Right lobe of liver (tissue), 6 donors: ENCODE measurements around the gene GRAMD2B. TPM values are rescaled to one million over a fixed set of nuclear protein-coding genes. Genes with fewer than 3 reads are reported as not detected.
"Not testable (repeated sequence)": the region's sequence is repeated elsewhere in the genome, so short reads cannot be mapped to it uniquely, and the experiment has no call there.

Source experiments
- ATAC-seq, 4 donors: fragments of 200-7000 bp; cut with Tn5 transposase; one replicate each; pipeline ENCODE4 v1.9.1; 2020; ENCODE audit warnings: mild to moderate bottlenecking in 4 of 4, moderate library complexity in 4 of 4
- DNase-seq, 3 donors: peaks; one replicate each; pipeline ENCODE4 v3.0.0-alpha.2; 2020
- H3K27ac ChIP-seq, 3 donors: fragments of 200-600 bp; one replicate each; pipeline ENCODE4 v1.8.0; 2022
- H3K27me3 ChIP-seq, 2 donors: fragments of 200-600 bp; one replicate each; pipeline ENCODE4 v1.8.0; 2022
- H3K36me3 ChIP-seq, 4 donors: fragments of 200-600 bp; sonication (generic) in 1 of 4; one replicate each; pipeline versions ENCODE4 v1.5.1 to v1.8.0; 2017 to 2022; ENCODE audit warnings: control low read depth in 1 of 4
- H3K4me1 ChIP-seq, 4 donors: fragments of 200-600 bp; sonication (generic) in 1 of 4; one replicate each; pipeline versions ENCODE4 v1.5.1 to v1.8.0; 2017 to 2022; ENCODE audit warnings: control low read depth in 1 of 4
- H3K4me3 ChIP-seq, 3 donors: fragments of 200-600 bp; one replicate each; pipeline ENCODE4 v1.8.0; 2022
- H3K9me3 ChIP-seq, 4 donors: fragments of 200-600 bp; sonication (generic) in 1 of 4; one replicate each; pipeline versions ENCODE4 v1.5.1 to v1.8.0; 2017 to 2022; ENCODE audit warnings: control low read depth in 1 of 4
- POLR2A ChIP-seq: fragments of 450-650 bp; IDR thresholded peaks from one replicate; pipeline ENCODE4 v1.6.1; 2017; ENCODE audit warnings: antibody characterized with exemption, mild to moderate bottlenecking
- WGBS: methylation state at CpG from one replicate; pipeline ENCODE4 v1.1.6; 2018; ENCODE audit warnings: low coverage, low lambda C conversion rate; ENCODE audit not compliant: insufficient coverage; ENCODE audit errors: missing lambda C conversion rate; 5-methylcytosine and 5-hydroxymethylcytosine counted together
- intact Hi-C, 2 donors: fragments of 100-400 bp; cut with DNase I; formaldehyde crosslinking; loops; one replicate each; pipeline versions ENCODE4 v1.11.2 to v1.14.1; 2022
- total RNA-seq, 6 experiments: library from RNA; depleted of rRNA in 2 of 6; stranded (reverse); fragments of >200 nt in 2 of 6; fragmentation: NEBNext Ultra II Directional in 3 of 6; extraction: Animal tissue kit (Norgen Biotek cat#: 25700) in 3 of 6; gene quantifications; one replicate each; pipeline versions ENCODE4 v1.1.0 to v1.2.4, GENCODE V29; 2016 to 2023
- TF ChIP-seq, protein P1 (sequence below), 4 donors: fragments of 200-600 bp in 3 of 4; fragments of 450-650 bp in 1 of 4; IDR thresholded peaks; one replicate each; pipeline versions ENCODE4 v1.5.1 to v1.8.0; 2016 to 2022; ENCODE audit warnings: antibody characterized with exemption in 4 of 4, mild to moderate bottlenecking in 2 of 4
- donor health status: DM: no; HTN: yes; CAD: no.
- donor health status: DM: no; HTN: no; CAD: no.
- donor health status: DM: no; HTN: no; CAD: no.
- donor health status: DM: no; HTN: yes; CAD: no.
- donor health status: DM: no; HTN: yes; CAD: no.

GRAMD2B gene
- total RNA-seq, 6 experiments from 2014 or later = 9.9 to 26.4 (median 18.3) TPM

DNA sequence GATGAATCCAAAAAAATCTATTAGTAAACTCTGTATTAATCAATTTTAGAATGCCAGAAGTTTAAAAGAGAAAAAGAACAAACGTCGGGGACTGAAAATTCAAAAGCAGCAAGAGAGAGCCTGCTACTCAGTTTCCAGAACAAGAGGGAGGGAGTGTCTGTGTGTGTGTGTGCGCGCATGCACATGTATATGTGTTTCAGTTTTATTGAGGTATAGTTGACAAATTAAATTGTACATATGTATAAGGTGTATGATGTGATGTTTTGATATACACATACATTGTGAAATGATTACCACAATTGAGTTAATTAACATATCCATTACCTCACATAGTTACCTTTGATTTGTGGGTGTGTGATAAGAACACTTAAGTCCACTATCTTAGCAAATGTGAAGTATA lies 27.6 kb upstream of the GRAMD2B start:
- Histone ChIP-seq H3K36me3 (no peaks in the 10 kb centered on the region), H3K4me1 (no peaks in the 10 kb centered on the region), H3K27me3 (no peaks in the 10 kb centered on the region), H3K9me3 (peaks cover 0 to 2% (median 0%) of the 10 kb centered on the region in 4 donors), H3K27ac (no peak overlapping the region), H3K4me3 (no peak overlapping the region)
- WGBS = 88% methylated on average over 4 of the region's 4 CpGs
- no peak for ATAC-seq
- TF ChIP-seq POLR2A = no peak
- TF ChIP-seq, protein P1, sequence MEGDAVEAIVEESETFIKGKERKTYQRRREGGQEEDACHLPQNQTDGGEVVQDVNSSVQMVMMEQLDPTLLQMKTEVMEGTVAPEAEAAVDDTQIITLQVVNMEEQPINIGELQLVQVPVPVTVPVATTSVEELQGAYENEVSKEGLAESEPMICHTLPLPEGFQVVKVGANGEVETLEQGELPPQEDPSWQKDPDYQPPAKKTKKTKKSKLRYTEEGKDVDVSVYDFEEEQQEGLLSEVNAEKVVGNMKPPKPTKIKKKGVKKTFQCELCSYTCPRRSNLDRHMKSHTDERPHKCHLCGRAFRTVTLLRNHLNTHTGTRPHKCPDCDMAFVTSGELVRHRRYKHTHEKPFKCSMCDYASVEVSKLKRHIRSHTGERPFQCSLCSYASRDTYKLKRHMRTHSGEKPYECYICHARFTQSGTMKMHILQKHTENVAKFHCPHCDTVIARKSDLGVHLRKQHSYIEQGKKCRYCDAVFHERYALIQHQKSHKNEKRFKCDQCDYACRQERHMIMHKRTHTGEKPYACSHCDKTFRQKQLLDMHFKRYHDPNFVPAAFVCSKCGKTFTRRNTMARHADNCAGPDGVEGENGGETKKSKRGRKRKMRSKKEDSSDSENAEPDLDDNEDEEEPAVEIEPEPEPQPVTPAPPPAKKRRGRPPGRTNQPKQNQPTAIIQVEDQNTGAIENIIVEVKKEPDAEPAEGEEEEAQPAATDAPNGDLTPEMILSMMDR (IDR thresholded peaks at IDR 0.05) = no peak
- intact Hi-C loops = no loop called here
- no peak for DNase-seq

GRCh38 chr5:126396721-126397120 lies 26.5 kb upstream of the GRAMD2B start:
- H3K4me3 ChIP-seq, DNase-seq, H3K27ac ChIP-seq, H3K4me1 ChIP-seq, H3K36me3 ChIP-seq, intact Hi-C loops, H3K9me3 ChIP-seq, H3K27me3 ChIP-seq, ATAC-seq: not testable (repeated sequence)
- 80% methylated on average over 1 of the region's 1 CpG for WGBS

- ATAC-seq = no peak
- intact Hi-C loops = no loop called here
- Histone ChIP-seq H3K4me3 (no peak overlapping the region), H3K36me3 (no peaks in the 10 kb centered on the region), H3K27me3 (no peaks in the 10 kb centered on the region), H3K4me1 (no peaks in the 10 kb centered on the region), H3K9me3 (peaks cover 0 to 6% (median 0%) of the 10 kb centered on the region in 4 donors), H3K27ac (no peak overlapping the region)
- TF ChIP-seq, protein P1 (IDR thresholded peaks at IDR 0.05) = no peak
- DNase-seq = no peak
Observed at GRCh38 chr5:126398791-126399190, 24.4 kb upstream of the GRAMD2B start.

DNA sequence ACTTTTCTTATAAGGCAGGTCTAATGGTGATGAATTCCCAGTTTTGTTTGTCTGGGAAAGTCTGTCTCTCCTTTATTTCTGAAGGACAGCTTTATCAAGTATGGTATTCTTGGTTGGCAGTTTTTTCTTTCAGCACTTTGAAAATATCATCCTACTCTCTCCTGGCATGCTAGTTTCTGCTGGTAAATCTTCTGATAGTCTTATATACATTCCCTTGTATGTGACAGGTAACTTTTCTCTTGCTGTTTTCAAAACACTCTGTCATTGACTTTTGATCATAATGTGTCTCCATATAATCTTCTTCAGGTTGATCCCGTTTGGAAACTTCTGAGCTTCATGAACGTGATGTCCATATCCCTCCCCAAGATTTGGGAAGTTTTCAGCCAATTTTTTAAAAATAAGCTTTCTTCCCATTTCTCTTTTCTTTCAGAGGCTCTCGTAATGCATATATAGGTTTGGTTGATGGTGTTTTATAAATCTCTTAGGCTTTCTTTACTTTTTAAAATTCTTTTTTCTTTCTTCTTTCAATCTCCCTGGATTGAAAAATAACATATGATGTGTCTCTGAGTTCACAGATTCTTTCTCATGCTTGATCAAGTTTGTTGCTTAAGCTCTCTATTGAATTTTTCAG lies 22.5 kb upstream of the GRAMD2B start:
- H3K36me3 ChIP-seq = no peaks in the 10 kb centered on the region
- ATAC-seq = no peak
- H3K27me3 ChIP-seq = no peaks in the 10 kb centered on the region
- peaks cover 0 to 5% (median 0%) of the 10 kb centered on the region in 4 donors for H3K4me1 ChIP-seq
- TF ChIP-seq POLR2A = no peak
- TF ChIP-seq, protein P1 (IDR thresholded peaks at IDR 0.05) = no peak
- intact Hi-C loops = no loop called here
- 87% methylated on average over 3 of the region's 3 CpGs for WGBS
- no peak overlapping the region for H3K4me3 ChIP-seq
- H3K9me3 ChIP-seq = peaks cover 0 to 6% (median 0%) of the 10 kb centered on the region in 4 donors
- no peak for DNase-seq
- no peak overlapping the region for H3K27ac ChIP-seq

DNA sequence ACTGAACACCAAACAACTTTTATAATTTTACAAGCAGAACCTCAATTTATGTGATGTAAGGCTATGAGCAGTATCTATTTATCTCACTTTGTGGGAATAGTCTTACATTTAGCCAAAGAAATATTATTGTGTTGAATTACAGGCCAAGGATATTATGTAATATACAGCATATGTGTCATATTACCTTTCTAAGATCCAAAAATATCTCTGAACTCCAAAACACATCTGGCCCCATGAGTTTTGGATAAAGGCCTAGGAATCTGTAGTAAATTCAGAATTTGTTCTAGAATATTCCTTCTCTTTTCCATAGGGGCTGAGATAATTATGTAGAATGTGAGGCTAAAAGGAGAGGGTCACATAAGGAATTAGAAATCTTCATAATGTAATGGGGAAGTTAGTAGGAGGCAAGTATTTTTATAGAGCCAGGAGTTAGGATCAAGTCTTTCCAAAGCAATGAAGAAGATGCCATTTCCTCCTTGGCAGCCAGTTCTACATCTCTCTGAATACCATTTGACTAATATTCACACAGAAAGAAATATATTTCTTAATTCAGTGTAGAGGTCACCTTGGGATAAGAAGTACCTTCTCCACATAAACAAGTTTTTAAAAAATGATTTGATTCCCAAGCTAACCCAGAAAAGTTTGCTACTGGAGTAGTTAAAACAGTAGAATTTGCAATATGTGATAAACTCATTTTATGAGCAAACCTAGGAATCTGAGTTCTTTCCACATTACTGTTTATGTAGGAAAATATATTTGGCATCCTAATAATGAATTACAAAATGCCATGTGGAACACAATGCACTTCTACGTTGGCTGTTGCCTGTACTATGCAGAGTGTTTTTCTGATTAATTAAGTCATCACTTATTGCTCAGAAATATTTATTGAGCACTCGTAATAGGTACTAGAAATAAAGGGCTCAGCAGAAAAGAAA lies 20.3 kb upstream of the GRAMD2B start:
- intact Hi-C loops = no loop called here
- Histone ChIP-seq H3K27me3 (no peaks in the 10 kb centered on the region), H3K27ac (no peak overlapping the region), H3K4me1 (peaks cover 0 to 5% (median 0%) of the 10 kb centered on the region in 4 donors), H3K9me3 (peaks cover 0 to 6% (median 0%) of the 10 kb centered on the region in 4 donors), H3K4me3 (no peak overlapping the region), H3K36me3 (no peaks in the 10 kb centered on the region)
- WGBS = 70% methylated on average over 2 of the region's 2 CpGs
- no peak for DNase-seq
- no peak for ATAC-seq
- TF ChIP-seq POLR2A = no peak
- TF ChIP-seq, protein P1 (IDR thresholded peaks at IDR 0.05) = no peak
